ENCODE data around the gene PRRC2B. TPM values are rescaled to one million over a fixed set of nuclear protein-coding genes. Genes with fewer than 3 reads are reported as not detected.
A peak's percentile ranks its signal among the peaks of the same experiment; 100 is the strongest.

The PRRC2B gene
- total and polyA plus RNA-seq, 2 of the 13 experiments (the other 11 are each of a cell fraction or from before 2014, with no cell fraction given) = 20.8 to 37.4 TPM

DNA sequence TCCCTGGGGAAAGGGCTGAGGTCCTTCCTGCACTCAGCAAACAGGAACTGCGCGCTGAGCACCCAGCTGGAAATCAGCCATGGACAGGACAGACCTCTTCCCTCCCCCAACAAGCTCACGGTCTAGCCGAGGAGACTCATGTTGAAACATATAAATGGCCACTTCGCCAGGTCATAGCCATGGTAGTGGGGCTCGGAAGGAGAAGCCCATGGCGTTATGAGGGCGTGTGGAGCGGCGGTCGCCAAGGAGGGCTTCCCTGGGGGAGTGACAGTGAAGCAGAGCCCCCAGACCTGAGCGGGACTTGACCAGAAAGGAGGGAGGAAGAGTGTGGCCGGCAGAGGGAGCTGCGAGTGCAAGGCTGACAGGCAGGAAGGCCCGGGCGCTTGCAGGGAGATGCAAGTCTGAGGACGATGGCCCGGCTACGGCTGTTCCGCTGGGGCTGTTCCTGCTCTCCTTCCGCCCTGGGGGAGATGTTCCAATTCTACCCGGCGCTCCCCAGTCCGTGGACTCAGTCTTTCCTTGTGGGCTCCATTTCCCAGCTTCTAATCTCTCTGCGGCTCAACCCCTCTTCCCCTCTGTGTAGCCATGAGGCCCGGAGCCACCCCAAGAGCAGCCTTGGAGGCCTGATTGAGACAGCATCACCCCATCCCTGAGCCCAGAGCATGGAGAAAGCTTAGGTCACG lies 43.9 kb upstream of the PRRC2B start (continued):
- 0 out of 2 replicates have a peak, but pooled peaks have one; percentile 21 for TF ChIP-seq ZNF124 (CRISPR knock-in tag; IDR thresholded peaks at IDR 0.05)
- no peak for TF ChIP-seq ZNF3 (CRISPR knock-in tag; IDR thresholded peaks at IDR 0.05)
- TF ChIP-seq AHR (CRISPR knock-in tag; IDR thresholded peaks at IDR 0.05) = no peak
- 0 out of 2 replicates have a peak, but pooled peaks have one; percentile 68 for TF ChIP-seq ZNF138 (CRISPR knock-in tag; IDR thresholded peaks at IDR 0.05; ENCODE audit: low read depth)
- no peak for TF ChIP-seq FOXK2 (IDR thresholded peaks at IDR 0.05)
- TF ChIP-seq, protein P1, sequence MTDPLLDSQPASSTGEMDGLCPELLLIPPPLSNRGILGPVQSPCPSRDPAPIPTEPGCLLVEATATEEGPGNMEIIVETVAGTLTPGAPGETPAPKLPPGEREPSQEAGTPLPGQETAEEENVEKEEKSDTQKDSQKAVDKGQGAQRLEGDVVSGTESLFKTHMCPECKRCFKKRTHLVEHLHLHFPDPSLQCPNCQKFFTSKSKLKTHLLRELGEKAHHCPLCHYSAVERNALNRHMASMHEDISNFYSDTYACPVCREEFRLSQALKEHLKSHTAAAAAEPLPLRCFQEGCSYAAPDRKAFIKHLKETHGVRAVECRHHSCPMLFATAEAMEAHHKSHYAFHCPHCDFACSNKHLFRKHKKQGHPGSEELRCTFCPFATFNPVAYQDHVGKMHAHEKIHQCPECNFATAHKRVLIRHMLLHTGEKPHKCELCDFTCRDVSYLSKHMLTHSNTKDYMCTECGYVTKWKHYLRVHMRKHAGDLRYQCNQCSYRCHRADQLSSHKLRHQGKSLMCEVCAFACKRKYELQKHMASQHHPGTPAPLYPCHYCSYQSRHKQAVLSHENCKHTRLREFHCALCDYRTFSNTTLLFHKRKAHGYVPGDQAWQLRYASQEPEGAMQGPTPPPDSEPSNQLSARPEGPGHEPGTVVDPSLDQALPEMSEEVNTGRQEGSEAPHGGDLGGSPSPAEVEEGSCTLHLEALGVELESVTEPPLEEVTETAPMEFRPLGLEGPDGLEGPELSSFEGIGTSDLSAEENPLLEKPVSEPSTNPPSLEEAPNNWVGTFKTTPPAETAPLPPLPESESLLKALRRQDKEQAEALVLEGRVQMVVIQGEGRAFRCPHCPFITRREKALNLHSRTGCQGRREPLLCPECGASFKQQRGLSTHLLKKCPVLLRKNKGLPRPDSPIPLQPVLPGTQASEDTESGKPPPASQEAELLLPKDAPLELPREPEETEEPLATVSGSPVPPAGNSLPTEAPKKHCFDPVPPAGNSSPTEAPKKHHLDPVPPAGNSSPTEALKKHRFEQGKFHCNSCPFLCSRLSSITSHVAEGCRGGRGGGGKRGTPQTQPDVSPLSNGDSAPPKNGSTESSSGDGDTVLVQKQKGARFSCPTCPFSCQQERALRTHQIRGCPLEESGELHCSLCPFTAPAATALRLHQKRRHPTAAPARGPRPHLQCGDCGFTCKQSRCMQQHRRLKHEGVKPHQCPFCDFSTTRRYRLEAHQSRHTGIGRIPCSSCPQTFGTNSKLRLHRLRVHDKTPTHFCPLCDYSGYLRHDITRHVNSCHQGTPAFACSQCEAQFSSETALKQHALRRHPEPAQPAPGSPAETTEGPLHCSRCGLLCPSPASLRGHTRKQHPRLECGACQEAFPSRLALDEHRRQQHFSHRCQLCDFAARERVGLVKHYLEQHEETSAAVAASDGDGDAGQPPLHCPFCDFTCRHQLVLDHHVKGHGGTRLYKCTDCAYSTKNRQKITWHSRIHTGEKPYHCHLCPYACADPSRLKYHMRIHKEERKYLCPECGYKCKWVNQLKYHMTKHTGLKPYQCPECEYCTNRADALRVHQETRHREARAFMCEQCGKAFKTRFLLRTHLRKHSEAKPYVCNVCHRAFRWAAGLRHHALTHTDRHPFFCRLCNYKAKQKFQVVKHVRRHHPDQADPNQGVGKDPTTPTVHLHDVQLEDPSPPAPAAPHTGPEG (CRISPR knock-in tag; IDR thresholded peaks at IDR 0.05) = no peak
- no peak for TF ChIP-seq NPAS2 (CRISPR knock-in tag; IDR thresholded peaks at IDR 0.05; ENCODE audit: borderline replicate concordance)
- TF ChIP-seq ZBTB7A (CRISPR knock-in tag; IDR thresholded peaks at IDR 0.05) = peak; percentile 36; the same call in 1 of the 2 replicates
- TF ChIP-seq, protein P2, sequence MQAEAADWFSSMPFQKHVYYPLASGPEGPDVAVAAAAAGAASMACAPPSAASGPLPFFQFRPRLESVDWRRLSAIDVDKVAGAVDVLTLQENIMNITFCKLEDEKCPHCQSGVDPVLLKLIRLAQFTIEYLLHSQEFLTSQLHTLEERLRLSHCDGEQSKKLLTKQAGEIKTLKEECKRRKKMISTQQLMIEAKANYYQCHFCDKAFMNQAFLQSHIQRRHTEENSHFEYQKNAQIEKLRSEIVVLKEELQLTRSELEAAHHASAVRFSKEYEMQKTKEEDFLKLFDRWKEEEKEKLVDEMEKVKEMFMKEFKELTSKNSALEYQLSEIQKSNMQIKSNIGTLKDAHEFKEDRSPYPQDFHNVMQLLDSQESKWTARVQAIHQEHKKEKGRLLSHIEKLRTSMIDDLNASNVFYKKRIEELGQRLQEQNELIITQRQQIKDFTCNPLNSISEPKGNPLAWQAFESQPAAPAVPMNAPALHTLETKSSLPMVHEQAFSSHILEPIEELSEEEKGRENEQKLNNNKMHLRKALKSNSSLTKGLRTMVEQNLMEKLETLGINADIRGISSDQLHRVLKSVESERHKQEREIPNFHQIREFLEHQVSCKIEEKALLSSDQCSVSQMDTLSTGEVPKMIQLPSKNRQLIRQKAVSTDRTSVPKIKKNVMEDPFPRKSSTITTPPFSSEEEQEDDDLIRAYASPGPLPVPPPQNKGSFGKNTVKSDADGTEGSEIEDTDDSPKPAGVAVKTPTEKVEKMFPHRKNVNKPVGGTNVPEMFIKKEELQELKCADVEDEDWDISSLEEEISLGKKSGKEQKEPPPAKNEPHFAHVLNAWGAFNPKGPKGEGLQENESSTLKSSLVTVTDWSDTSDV (CRISPR knock-in tag; IDR thresholded peaks at IDR 0.05) = peak; percentile 51; the same call in 1 of the 2 replicates
- TF ChIP-seq ZNF891 (CRISPR knock-in tag; IDR thresholded peaks at IDR 0.05) = peak; percentile 74; the same call in 1 of the 2 replicates
- TF ChIP-seq, protein P3, sequence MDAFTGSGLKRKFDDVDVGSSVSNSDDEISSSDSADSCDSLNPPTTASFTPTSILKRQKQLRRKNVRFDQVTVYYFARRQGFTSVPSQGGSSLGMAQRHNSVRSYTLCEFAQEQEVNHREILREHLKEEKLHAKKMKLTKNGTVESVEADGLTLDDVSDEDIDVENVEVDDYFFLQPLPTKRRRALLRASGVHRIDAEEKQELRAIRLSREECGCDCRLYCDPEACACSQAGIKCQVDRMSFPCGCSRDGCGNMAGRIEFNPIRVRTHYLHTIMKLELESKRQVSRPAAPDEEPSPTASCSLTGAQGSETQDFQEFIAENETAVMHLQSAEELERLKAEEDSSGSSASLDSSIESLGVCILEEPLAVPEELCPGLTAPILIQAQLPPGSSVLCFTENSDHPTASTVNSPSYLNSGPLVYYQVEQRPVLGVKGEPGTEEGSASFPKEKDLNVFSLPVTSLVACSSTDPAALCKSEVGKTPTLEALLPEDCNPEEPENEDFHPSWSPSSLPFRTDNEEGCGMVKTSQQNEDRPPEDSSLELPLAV (CRISPR knock-in tag; conservative IDR thresholded peaks at IDR 0.05; ENCODE audit: low read depth) = no peak
- no peak for TF ChIP-seq ZNF432 (CRISPR knock-in tag; IDR thresholded peaks at IDR 0.05; ENCODE audit: borderline replicate concordance)
- TF ChIP-seq, protein P4, sequence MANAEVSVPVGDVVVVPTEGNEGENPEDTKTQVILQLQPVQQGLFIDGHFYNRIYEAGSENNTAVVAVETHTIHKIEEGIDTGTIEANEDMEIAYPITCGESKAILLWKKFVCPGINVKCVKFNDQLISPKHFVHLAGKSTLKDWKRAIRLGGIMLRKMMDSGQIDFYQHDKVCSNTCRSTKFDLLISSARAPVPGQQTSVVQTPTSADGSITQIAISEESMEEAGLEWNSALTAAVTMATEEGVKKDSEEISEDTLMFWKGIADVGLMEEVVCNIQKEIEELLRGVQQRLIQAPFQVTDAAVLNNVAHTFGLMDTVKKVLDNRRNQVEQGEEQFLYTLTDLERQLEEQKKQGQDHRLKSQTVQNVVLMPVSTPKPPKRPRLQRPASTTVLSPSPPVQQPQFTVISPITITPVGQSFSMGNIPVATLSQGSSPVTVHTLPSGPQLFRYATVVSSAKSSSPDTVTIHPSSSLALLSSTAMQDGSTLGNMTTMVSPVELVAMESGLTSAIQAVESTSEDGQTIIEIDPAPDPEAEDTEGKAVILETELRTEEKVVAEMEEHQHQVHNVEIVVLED (CRISPR knock-in tag; IDR thresholded peaks at IDR 0.05; ENCODE audit: borderline replicate concordance) = no peak
- no peak for TF ChIP-seq AGO2 (optimal IDR thresholded peaks at IDR 0.05; ENCODE audit: low read depth, low read length)
- TF ChIP-seq SRY (CRISPR knock-in tag; IDR thresholded peaks at IDR 0.05) = 0 out of 2 replicates have a peak, but pooled peaks have one; percentile 66
- TF ChIP-seq, protein P5, sequence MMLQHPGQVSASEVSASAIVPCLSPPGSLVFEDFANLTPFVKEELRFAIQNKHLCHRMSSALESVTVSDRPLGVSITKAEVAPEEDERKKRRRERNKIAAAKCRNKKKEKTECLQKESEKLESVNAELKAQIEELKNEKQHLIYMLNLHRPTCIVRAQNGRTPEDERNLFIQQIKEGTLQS (CRISPR knock-in tag; IDR thresholded peaks at IDR 0.05) = no peak
- no peak for TF ChIP-seq NFATC3 (CRISPR knock-in tag; IDR thresholded peaks at IDR 0.05)
